Astrocyte (in vitro differentiated cells and primary cell): ENCODE measurements around the gene VRK3.

Experiments used
- CTCF ChIP-seq: IDR thresholded peaks from 2 replicates; pipeline ENCODE4 v1.5.1; 2011; ENCODE audit warnings: low read depth, mild to moderate bottlenecking, inconsistent platforms, low read length, moderate library complexity; ENCODE audit not compliant: insufficient read depth
- EZH2 ChIP-seq: IDR thresholded peaks from 2 replicates; pipeline ENCODE4 v1.6.1; 2012; ENCODE audit warnings: mild to moderate bottlenecking, low read length, inconsistent platforms; ENCODE audit not compliant: insufficient read depth

- TF ChIP-seq CTCF (no peak), EZH2 (no peak)
Observed at GRCh38 chr19:49986354-49986753, 38.8 kb downstream of the VRK3 start.
